ENCODE measurements around the gene CCR6. TPM values are rescaled to one million over a fixed set of nuclear protein-coding genes. Genes with fewer than 3 reads are reported as not detected.
"Not testable (repeated sequence)": the region's sequence is repeated elsewhere in the genome, so short reads cannot be mapped to it uniquely, and the experiment has no call there.

The CCR6 gene
- under 1 TPM in 1 of 5 donors, not detected in 4; 0.21 TPM for polyA plus RNA-seq (ENCODE audit: insufficient read depth in 1 of 5, insufficient read length in 5 of 5, low replicate concordance in 1 of 5)
- long read RNA-seq, donor 1: 0 reads
- long read RNA-seq, donor 2: 0 reads
- long read RNA-seq, donor 3, full-length matches to known transcripts: 1 of 1 reads
- long read RNA-seq, donor 3, partial matches to known transcripts: 0 of 1 reads
- long read RNA-seq, donor 3, other reads (novel, unspliced or antisense): 0 of 1 reads
- long read RNA-seq, donor 4: 0 reads
- long read RNA-seq, donor 5: 0 reads
- long read RNA-seq, donor 6: 0 reads
- long read RNA-seq, donor 7: 0 reads
- long read RNA-seq, donor 8: 0 reads

DNA sequence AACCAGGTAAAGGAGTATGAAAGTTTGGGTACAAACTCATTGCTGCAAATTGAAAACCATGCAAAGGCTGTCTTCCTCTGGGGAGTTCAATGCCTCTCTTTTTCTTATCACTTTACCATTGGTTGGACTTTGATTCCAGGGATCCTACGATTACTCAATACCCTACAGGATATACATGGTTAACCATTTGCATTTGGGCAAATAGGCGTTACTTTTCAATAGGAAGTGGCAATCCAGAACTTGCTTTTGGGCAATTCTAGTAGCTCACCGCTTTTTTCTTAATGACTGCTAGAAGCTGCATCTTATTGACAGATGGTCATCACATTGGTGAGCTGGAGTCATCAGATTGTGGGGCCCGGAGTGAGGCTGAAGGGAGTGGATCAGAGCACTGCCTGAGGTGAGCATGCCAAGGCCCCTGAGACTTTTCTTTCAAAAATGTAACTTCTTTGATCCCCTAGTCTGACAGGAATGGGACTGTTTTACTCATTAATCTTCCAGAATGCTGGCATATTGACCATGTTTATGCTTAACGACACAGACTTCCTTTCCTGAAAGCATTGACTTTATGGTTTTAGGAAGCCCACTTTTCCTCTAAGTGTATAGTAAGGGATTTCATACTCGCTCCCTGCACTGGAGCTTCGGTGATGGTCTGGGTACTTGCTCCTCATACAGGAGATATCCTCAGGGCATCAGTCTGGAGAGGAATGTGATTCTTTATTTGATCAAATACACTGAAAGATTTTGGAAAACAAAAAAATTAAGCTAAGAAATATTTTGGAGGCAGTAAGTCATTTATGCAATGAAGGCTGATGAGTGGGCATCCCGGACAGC lies at the start of gene CCR6:
CCR6 (plus strand) TSS at position 270 of the 831 bp plus-strand sequence. CDS start 13,039 bp downstream, outside the sequence.
- no peak for DNase-seq

DNA sequence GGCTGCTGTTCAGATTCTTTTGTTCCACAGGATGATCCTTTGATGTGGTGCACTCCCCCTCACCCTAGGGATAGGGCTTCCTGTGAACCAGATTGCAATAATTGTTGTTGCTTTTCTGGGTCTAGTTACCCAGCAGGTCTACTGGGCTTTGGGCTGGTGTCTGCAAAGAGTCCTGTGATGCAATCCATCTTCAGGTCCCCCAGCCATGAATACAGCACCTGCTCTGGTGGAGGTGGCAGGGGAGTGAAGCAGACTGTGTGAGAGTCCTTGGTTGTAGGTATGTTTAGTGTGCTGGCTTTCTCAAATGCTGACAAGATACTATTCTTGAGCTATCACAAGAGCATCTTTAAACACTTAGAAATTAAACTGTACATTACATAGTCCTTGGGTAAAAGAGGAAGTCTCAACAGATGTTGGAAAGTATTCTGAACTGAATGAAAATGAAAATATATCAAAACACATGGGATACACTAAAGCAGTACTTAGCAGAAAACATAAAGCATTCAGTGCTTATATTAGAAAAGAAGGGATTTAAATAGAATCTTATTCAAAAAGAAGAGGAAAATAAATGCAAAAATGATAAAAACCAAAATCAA lies 49.1 kb upstream of the CCR6 start:
- DNase-seq: no peak

DNA sequence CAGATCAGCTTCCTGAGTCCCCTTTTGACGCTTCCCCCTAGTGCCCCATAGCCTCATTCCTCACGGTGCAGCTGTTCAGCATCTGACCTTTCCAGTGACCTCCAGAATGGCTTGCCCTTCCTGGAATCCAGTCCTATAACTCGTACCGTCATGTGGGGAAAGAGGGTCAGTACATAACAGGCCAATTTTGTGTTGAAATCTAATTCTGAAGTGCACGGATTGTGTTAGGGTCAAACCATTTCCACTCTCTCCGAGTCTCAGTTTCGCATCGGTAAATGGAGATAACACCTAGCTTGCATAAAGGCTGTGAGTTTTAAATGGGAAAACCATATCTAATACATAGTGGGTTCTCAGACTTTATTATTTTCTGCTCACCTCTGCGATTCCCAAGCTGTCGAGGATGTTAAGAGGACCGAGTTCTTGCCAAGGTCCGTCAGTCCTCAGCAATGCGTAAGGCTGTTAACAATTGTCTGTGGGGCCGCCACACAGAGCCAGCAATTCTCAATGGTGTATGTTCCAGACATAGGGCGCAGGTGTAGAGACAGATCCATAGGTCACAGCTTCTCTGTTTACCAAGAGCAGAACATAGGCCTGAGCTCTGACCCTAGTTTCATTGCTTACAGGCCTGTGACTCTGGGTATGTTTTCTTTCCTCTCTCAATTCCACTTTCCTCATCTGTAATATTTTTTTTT lies 45.5 kb upstream of the CCR6 start:
- no peak for DNase-seq

DNA sequence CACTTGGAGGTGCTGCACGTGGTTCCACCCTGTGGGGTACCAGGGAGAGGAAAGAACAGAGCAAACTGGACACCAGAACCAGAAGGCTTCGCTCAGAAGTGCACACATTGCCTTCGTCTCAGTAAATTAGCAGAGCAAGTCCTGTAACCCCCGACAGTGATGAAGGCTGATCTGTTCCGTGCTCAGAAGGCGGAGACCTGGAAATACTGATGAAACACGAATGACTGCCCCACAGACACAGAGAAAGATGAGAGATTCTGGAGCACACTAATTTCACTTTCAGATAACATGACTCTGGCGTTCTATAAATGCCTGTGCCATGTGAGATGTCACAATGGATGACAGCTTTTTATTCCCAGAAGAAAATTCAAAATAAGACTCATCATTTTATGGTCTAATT lies 44.2 kb upstream of the CCR6 start:
- no peak for DNase-seq

DNA sequence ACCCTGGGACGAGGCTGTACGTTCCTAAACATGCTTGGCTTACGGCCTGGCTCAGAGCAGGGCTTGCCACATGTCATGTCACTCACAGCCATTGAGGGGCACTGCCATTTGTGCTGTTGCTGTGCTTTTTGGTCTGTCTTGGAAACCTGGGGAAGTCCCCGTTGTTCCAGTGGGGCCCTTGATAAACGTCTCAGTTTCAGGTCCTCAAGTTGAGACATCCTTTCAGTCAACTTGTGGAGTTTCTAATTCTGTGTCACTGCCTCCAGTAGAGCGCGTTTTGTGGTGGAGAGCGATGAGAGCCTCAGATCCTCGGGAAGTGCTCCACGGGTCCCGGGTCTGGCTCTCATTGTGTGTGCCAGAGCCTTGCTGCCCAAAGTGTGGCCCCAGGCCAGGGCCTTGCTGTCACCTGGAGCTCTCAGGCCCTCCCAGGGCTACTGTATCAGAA lies 43.0 kb upstream of the CCR6 start:
- no peak for DNase-seq

DNA sequence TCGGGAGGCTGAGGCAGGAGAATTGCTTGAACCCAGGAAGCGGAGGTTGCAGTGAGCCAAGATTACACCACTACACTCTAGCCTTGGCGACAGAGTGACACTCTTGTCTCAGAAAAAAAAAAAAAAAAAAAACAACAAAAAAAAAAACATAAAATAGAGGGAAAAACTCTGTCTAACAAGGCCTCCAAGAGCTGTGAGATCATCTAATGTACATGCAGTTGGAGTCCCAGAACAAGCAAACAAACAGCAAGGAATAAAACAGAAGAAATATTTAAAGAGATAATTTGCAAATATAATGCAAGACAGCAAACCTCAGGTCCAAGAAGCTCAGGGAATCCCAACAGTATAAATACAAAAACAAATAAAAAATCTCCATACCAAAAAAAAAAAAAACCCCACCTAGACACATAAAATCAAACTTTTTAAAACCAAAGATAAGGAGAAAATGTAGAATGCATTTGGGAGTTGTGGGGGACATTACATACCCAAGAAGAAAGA lies 35.0 kb upstream of the CCR6 start:
- DNase-seq: no peak

DNA sequence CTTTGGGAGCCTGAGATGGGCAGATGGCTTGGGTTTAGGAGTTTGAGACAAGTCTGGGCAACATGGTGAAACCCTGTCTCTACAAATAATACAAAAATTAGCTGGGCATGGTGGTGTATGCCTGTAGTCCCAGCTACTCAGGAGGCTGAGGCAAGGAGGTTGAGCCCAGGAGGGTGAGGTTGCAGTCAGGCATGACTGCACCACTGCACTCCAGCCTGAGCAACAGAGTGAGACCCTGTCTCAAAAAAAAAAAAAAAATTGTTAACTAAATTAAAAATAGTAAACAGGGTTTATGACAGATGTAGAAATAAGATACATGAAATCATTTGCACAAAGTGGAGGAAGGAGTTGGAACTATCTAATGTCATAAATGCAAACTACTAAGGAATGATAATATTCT lies 34.2 kb upstream of the CCR6 start:
- DNase-seq: not testable (repeated sequence)

DNA sequence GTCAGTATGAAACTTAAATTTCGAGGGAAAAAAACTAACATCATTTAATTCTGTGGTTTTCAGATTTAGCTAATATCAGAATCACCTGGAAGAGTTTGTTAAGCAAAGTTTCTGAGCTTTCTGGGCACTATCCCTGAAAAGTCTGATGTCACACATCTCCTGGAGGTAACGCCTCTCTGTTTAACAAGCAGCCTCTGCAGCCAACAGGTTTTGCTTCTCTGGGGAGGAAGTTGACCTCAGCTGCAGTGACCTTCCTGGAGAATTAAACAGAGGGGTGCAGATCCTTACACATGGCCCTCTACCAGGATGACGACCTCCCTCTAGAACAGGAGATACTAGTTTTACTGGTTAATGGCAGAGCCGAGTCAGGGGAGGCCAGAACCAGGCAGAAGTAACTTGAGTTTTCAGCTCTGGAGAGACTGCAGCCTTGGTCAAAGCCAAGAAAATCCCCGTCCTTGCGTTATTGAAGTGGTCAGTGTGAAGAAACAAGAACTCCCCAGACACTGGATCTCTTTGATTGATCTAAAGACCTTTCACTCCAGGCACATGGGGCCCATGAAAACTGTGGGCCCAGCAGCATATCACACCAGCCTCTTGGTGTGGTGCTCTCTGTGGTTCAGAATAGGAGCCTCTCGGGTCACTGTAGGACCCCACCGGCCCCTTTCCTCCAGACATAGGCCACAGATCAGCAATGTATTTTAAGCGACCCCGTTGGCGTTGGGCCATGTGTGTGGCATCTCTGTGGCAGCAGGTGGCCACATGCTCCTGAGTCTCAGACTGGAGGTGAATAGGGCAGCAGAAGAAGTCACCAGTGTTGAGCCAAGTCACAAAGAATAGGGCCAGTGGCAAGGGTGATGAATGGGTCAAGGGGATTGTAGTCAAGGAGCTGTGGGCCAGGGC lies 33.4 kb upstream of the CCR6 start:
- DNase-seq: no peak

DNA sequence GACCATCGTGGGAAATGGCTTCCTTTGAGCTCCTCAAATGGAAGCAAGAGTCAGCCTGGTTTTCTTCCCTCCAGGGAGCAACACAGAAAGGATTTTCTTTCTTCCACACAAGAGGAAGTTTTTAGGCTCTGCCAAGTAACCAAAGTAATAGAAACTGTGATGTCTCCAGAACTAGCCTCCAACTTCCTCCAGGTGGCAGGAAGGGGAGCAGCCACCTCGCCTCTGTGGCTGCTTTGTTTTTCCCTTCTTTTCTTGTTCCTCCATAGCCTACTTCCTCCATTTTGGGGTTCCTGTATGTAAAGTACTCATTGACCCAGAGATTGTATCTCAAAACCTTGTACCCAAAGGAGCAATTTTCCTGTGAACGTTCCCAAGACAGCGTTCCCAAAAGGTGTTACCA lies 32.7 kb upstream of the CCR6 start:
- no peak for DNase-seq

DNA sequence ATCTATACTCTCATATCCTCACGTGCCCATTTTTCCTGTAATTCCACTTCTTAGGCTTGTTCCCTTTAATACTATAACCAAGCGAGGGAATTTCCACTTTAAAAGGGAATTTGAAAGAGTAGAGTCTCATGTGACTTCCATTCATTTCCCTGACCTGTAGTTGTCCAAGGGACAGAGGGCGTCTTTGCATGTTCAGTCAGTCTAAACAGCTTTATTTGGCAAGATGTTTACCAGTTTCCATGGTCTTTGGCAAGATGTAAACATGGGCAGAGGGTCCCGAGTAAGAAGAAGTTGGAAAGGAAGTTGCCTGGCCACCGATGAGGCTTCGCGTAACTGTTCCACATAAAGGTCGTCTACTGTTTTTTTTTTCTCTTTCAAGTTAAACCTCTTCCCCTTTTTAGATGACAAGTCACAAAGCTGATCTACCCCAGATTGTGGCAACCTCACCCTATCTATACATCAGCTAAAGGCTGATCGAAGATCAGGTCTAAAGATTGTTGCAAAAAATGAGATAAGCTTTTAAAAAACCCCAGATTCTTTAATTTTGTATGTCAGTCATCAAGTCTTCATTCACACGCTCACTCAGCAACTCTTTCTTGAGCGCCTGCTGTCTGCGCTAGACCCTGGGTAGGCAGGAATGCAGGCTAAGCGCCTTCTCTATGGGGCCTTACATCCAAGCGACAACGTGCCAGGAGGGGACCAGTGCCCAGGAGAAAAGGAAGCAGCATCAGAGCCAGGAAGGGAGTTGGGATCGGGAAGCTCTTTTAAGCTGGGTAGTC lies 31.7 kb upstream of the CCR6 start:
- DNase-seq: no peak

DNA sequence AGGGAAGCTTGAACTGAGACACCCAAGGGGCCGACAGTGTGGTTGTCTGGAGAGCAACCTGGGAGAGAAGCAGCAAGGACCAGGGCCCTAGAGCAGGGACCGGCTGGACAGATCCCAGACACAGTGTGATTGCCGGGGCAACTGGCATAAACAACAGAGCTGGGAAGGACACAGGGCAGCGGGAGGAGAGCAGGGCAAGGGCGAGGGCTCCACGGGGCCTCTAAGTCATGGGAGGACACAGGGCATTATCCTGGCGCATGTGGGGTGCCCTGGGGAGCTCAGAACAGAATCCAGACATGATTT lies 31.1 kb upstream of the CCR6 start:
- DNase-seq: no peak

DNA sequence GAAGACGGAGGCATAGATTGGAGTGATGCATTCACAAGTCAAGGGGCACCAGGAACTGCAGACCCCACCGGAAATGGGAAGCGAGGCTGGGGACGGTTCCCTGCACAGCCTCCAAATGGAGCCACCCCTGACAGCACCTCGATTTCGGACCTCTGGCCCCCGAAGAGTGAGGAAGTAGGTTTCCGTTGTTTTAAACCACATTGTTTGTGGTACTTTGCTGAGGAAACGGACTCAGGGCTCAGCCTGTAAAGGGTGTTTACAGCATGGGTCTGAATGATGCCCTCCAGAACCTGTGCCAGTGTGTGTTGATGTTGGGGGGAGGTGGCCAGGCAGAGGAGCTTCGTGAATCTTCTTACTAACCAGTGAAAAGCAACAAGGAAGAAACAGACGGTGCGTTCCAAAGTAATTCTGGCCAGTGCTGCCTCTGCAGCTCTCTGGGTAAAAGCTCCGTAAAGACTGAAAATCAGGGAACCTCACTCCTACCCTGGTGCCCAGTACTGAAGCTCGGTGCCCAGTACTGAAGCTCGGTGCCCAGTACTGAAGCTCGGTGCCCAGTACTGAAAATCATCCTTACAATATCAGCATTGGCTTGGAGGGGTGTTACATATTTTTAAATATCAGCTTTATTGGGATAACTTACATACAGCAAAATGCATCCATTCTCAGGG lies 30.1 kb upstream of the CCR6 start:
- DNase-seq: no peak

DNA sequence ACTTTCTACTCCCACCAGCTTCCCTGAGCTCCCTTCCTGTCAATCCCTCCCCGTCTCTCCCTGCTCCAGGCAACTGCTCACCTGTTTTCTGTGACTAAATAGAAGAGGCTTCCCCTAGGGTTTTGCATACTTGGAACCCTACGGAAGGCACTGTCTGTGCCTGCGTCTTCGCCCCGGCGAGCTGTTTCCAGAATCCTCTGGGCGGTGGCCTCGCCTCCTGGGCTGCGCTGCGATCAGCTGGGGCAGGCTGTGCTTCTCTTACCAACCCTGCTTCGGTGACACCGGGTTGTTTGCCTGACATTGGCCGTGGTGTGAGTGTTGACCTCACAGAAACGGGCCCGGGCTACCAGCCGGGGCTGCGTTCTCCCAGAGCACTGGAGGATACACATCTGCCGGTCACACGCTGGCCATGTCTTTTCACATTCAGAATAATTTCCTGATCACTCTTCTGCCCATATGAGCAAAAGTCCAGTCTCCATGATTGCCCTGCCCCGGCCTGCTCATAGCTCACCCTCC lies 29.4 kb upstream of the CCR6 start:
- DNase-seq: no peak

DNA sequence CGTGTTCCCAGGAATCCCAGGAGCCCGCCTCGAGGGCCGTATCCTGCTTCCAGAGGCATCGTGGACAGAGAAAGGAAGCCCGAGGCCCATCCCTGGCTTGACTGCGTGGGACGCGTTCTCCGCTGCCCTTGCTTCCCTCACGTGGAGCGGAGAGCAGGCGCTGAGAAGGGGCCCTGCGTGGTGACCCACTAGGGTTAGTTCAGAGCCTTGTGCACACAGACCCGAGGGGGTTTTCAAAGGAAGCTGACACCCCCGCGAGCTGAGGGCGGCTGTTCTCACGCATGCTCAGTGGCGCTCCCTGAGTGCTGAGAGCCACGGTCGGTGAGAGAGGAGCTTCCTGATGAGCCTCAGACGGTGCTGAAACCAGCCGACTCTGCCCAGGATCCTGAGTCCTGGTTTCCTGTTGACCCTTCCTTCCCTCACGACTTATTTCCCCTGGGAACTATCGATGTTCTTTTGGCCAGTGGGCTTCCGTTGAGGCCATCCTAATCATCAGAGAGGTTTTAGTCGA lies 28.9 kb upstream of the CCR6 start:
- no peak for DNase-seq

DNA sequence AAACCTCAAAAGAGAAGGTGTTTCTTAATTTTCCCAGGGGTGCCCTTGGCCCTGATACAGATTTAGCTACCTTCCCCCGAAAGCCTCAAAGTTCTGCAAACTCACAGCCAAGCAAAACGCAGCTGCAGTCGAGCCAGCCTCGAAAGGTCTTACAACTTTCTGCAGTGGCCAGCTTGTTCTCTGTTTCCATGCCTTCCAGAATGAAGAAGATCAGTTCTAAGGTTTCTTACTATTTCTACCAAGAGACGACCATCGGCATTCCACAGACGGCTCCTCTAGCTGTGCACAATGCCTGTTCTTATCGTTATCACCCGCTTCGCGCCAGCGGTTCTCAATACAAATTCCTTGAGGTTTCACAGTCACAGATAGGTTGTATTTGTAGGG lies 28.5 kb upstream of the CCR6 start:
- no peak for DNase-seq

DNA sequence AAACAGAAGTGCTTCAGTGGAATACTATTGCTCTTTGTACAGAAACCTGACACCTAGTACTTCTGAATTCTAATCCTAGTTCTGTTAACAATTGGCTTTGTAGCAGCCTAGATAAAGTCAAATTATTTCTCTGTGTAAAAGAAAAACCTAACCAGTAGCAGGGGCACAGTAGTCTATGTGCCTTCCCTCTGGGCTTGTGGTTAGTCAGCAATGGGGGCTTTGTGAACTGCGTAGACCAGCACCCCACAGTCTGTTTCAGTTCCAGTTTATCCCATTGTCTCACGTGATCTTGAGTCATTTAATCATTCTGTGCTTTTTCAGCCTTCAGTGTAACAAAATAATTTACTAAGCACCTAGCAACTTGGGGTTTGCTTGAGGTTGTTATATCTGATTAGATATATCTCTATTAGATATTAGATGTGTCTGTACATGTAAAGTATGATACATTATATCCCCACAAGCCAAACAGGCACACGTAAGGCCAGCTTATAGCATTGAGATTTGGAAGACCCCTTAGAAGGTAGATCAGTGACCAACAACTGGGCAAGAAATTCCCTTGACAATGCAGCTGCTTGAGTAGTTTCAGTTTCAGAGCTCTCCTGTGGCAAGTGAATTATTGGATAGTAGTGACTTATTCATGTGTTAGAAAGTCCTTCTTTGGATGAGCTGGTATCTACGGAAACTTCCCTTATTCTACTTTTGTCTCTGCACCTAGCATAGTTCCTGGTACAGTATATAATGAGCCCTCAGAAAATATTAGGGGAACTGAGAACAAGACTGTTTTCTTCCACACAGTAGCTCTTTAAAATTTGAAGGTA lies 27.9 kb upstream of the CCR6 start:
- DNase-seq: no peak

DNA sequence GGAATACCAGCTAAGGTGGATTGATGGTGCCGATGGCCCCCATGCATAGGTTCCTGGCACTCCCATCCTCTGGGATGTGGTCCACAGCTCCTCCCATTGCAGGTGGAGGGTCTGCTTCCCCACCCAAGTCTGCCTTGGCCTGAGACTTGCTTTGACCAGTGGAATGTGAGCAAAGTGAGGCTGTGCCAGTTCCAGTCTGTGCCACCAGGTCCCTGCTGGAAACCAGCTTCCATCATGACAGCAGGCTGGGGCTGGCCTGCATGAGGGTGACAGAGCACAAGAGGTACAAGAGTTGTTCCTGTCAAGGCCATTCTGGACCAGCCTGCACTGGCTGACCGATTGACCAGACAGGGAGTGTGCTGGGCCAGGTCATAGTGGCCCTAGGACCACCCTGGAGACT lies 27.0 kb upstream of the CCR6 start:
- DNase-seq: no peak

DNA sequence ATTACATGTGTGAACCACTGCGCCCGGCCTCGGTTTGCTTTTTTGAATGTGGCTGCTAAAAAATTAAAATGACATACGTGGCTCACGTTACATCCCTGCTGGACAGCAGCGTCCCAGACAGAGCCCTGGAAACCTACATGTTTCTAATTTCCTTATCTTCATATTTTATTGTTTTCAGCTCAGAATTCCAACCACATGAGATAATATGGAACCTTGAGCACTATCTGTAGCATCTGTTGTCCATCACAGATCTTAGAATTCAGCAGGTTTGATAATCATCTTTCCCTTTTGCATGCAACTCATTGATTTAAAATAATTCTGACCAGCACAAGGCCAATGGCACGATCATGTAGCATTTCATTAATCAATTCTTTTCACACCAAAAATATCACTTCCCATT lies 25.9 kb upstream of the CCR6 start:
- DNase-seq: no peak

Data from right lung (tissue), 10 donors.